ENCODE measurements around the gene TMEM151B.

DNA sequence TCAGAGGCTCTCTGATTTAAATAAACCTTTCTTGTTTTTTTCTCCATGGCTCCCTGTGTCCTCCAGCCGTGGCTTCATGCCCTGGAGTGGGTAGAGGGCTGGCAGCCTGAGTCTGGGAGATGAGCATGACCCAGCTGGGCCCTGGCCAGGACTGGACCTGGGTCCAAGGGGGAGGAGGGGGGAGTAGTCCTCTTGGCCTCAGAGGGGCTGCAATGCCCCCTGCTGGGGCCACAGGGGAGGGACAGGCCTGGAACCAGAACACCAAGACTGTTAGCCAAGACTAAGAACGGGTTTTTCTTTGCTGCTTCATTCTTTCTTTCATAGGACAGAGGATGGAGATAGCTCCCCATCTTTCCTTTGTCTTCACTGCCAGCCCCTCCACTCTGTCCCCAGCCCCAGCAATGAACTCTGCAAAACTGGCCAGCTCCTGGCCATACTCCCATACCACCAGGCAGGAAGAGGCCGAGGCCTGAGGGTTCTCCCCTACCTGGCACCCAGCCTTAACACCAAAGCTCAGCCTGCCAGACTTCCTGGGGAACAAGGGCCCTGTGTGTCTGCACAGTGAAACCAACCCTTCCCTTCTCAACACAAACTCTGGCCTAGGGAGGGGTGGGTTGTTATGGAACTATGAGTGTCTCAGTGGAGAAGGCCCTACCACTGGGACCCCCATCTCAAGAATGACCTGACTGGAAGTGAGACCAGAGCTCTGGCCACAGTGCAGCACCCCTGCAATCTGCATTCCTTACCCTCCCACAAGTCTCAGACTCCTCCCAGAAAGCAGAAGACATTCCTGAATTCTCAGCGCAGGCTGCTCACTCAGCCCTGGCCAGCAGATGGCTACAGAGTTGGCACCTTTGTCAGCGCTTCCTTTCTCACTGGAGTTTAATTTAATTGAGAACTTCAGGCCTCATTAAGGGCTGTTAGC, 35.9 kb upstream of the TMEM151B start:
- no peak for TF ChIP-seq POLR2A (IDR thresholded peaks at IDR 0.05)
- TF ChIP-seq, protein P1, sequence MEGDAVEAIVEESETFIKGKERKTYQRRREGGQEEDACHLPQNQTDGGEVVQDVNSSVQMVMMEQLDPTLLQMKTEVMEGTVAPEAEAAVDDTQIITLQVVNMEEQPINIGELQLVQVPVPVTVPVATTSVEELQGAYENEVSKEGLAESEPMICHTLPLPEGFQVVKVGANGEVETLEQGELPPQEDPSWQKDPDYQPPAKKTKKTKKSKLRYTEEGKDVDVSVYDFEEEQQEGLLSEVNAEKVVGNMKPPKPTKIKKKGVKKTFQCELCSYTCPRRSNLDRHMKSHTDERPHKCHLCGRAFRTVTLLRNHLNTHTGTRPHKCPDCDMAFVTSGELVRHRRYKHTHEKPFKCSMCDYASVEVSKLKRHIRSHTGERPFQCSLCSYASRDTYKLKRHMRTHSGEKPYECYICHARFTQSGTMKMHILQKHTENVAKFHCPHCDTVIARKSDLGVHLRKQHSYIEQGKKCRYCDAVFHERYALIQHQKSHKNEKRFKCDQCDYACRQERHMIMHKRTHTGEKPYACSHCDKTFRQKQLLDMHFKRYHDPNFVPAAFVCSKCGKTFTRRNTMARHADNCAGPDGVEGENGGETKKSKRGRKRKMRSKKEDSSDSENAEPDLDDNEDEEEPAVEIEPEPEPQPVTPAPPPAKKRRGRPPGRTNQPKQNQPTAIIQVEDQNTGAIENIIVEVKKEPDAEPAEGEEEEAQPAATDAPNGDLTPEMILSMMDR (IDR thresholded peaks at IDR 0.05) = peak; percentile 69 to 90 (median 84)
